Measurements from ENCODE around the gene MIGA1.

GRCh38 chr1:77926561-77927357 is 147.3 kb downstream of the MIGA1 start:
- TF ChIP-seq CTCF (IDR thresholded peaks at IDR 0.05) (no peak), POLR2AphosphoS5 (IDR thresholded peaks at IDR 0.05; ENCODE audit: insufficient read depth in 1 of 2, low read depth in 1 of 2) (no peak)

Data from vagina (tissue), 2 donors.